NCI-H2171 (cell line): ENCODE measurements around the gene FBXL4.
A peak's percentile ranks its signal among the peaks of the same experiment; 100 is the strongest.

Experiments
- DNase-seq: peaks from one replicate; lab custom pipeline; 2025; lab: John Stamatoyannopoulos, UW

The FBXL4 gene

DNA sequence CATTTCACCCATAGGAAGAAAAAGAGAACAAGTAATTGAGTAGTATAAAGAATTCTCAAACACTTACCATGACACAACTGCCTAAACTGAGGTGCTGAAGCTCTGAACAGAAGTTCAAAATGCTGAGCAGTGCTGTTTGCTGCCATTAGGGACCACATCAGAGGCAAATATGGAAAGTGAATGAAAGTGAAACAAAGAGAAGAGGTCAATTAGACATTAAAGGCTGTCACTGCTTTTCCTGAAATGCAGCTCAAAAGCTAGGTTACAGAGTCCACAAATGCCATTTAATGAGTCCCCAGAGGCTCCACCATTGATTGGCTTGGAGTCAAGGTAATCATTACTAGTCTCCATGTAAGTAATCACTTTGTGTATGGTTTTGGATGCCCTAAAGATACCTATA lies 67.3 kb downstream of the FBXL4 start:
- no peak for DNase-seq

DNA sequence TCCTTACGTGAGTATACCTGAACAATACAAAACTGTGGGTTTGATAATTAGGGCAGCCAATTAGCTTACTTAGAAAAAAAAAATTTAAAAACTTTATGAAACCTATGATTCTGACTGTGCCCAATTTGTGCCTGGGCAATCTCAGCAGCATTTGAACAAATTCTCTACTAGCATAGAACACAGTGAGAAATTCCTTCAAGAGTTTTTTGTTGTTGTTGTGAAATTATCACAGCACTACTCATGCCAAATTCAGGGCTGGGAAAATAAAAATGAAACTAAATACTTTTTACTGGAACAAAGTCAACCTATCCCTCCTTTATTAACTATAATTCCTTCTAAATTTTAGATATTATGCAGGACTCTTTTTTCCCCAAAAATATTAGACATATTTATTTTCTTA lies 70.5 kb downstream of the FBXL4 start:
- no peak for DNase-seq

- no peak for DNase-seq
Observed at GRCh38 chr6:98875375-98875774, 72.4 kb downstream of the FBXL4 start.

GRCh38 chr6:98871821-98872220 lies 75.9 kb downstream of the FBXL4 start:
- no peak for DNase-seq

- DNase-seq: no peak
Observed at GRCh38 chr6:98871057-98871456, 76.7 kb downstream of the FBXL4 start.

- DNase-seq: no peak
Observed at GRCh38 chr6:98864497-98864896, 83.2 kb downstream of the FBXL4 start.

DNA sequence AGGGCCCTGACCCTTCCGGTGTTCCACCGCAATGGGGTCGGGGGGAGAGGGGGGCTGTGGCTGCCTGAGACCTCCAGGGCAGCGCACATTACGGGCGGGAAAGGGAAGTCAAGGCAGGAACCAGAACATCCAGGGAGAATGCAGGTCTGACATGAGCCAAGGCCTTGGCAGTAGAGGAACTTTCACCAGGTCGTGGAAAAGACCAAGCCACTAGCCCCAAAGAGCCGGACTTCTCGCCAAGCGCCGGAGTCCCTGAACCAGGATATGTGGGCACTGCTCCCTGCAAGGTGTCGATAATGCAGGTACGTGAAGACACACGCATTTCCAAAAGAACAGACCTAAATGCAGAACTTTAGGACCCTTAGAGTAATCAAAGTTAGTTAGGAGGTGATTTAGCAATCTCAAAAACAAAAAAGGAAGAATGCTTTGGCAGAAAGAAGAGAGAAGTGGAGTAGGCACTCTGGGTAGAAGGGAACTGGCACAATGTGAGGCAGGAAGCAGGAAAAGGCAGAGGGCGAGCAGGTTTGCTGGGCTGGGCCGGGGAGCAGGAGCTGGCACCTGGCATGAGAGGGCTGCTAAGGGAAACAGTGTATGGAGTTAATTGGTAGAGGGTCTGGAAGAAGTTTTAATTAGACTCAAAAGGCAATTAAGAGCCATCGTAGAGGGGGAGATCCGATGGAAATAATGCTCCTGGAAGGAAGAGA lies 99.1 kb downstream of the FBXL4 start:
- DNase-seq: no peak

DNA sequence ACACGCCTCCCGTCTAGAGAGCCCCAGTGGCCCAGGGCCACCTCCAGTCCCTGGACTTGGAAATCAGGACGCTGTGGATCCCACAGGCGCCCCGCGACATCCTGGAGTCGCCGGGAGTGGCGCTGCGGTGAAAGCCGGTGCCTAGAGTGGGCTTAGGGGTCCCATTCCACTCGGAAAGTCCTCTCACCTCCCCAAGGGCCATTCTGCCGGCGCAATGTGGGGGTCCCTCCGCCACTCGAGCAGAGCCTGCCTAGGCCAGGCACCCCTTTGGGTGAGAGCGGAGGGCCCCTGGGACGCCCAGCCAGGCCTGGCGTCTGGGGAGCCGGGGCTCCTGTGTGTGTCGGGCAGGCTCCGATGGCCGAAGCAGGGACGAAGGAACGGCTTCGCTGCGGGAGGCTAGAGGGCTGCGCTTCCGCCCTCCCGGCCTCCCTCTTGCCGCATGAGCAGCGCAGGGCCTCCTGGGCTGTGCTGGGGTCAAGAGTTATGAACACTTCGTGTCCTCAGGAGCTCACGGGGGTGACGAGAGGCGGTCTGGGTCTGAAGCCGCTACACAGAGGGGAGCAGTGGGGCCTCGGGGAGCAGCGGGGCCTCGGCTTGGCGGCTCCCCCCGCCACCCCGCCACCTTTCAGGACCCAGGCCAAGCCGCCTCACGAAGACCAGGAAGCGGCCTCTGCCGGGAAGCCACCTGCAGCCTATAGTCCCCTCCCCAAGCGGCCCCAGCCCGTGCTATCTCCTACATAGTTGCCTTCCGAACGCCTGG lies 99.8 kb downstream of the FBXL4 start:
- no peak for DNase-seq

- no peak for DNase-seq
Observed at GRCh38 chr6:98847416-98847778, 100.3 kb downstream of the FBXL4 start.

- no peak for DNase-seq
Observed at GRCh38 chr6:98846021-98846380, 101.7 kb downstream of the FBXL4 start.

GRCh38 chr6:98845211-98846020 lies 102.3 kb downstream of the FBXL4 start:
- peak; percentile 73 for DNase-seq

DNA sequence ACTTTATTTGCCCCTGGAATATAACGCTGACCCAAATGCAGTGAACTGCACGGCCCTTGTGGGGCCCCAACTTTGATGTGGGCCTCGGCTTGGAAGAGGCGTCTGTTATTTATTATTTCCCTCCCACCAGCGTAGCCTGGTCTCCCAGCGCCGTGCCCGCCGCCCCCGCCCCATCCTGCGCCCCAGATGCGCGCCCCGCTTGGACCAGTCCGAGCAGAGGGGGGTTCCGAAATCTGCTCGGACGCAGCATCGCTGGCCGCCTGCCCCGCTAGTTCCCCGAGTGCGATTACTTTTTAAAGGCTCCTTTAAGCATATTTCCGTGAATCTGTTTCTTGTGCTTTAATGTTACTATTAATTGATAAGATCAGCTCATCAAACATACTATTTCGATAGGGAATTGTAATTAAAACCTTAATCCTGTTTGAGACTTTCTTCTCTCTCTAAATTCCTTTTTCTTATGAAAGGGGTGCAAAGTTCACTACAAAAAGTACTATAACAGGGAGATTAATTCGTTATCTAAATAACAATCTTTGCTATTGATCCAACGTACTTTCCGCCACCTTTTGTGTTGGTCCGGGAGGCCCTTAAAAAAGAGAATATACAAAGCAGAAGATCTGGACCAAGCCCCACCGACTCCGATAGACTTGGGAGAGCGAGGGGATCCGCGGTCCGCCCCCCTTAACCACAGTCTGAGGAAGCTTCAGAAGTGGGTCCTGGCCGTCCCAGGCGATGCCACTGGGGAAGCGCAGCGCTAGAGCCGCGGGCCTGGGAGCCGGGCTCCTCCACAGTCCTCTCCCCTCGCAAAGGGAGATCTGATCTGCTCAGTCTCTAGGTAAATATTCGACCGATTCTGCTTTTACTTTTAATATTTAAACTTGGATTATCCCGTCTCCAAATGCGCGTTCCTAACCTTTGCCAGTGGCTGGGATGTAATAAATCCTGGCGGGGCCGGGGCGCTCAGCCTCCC lies 103.2 kb downstream of the FBXL4 start:
- DNase-seq: no peak

GRCh38 chr6:98843271-98844243 lies 104.2 kb downstream of the FBXL4 start:
- DNase-seq: no peak

DNA sequence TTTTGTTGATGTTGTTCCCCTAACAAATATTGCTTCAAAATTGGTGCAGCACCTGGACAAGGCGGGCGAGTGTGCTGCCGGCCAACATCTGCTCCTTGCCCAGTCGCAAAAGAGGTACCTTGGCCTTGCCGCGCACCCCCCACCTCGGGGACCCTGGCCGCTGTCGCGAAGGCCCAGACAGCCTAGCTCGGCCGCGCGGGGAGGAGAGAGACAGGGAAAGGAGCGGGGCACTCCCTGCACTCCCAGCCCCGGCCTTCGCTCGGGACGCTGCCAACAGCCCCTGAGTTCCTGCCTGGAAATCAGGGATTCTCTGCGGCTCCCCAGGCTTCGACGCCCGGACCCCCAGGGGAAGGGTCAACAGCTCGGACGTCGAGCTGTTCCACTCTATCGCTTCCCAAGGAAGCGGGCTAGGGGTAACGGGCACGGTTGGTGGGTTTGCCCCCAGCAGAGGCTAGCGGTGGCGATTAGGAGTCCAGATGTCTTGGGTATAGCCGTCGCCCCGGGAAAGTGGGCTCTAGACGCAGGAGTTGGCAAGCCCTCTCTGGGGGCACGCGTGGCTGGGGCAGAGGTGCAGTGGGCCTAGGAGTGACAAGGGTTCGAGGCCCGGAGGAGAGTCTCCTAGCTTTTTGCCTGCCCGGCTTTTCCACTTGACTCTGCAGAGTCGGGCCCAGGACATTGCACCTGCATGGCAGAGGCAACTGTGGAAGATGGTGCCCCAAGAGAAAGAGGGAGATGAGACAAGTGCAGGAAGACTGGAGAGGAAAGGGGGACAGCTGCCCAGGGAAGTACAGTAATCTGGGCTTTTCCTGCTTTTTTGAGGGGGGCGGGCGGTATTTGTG lies 105.2 kb downstream of the FBXL4 start:
- DNase-seq: no peak

GRCh38 chr6:98841621-98842341 lies 106.0 kb downstream of the FBXL4 start:
- DNase-seq: no peak

DNA sequence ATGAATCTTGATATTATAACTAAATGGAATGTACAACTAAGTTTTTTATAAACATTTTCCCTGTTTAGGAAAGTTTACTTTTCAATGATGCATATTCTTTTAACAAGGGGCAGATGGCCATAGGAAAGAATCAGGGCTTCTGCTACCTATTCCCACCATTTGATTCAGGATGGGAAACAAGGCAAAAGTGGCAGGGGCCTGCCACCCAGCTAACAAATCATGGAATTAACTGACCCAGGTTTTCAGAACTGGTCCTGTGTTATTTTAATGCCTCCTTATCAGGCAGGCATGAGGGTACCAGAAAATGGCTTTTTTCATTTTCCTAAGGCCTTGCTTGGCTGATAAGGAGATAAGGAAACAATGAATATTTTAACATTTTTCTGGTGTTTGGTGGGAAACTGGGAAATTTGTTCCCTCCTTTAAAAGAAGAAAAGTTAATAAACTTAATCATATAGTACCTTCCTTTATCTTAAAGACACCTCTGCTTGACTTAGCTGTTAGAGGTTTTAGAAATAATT lies 106.7 kb downstream of the FBXL4 start:
- no peak for DNase-seq

- no peak for DNase-seq
Observed at GRCh38 chr6:98840385-98840784, 107.4 kb downstream of the FBXL4 start.

GRCh38 chr6:98839781-98840361 lies 107.9 kb downstream of the FBXL4 start:
- DNase-seq: no peak
